Measurements from ENCODE around the gene ESR1. TPM values are rescaled to one million over a fixed set of nuclear protein-coding genes. Genes with fewer than 3 reads are reported as not detected.

Gene ESR1
- total RNA-seq, 4 donors from 2014 or later = 0.59 to 1.8 (median 1.3) TPM

GRCh38 chr6:152110886-152111820, 303.7 kb downstream of the ESR1 start:
- WGBS, 2 donors = 45 to 52% methylated on average over 20 of the region's 20 CpGs
- no peak overlapping the region for H3K4me3 ChIP-seq (ENCODE audit: low read depth, poor library complexity, severe bottlenecking)
- no peak for TF ChIP-seq POLR2A (IDR thresholded peaks at IDR 0.05)
- no peak for TF ChIP-seq CTCF (IDR thresholded peaks at IDR 0.05)
- intact Hi-C loops (cut with DNase I; ENCODE audit: low total_unique reads) = no loop called here
- DNase-seq (ENCODE audit: low spot score in 2 of 2) = no peak

- DNase-seq (ENCODE audit: low spot score in 2 of 2) = peak in 1 of 2 donors; percentile 90
- TF ChIP-seq POLR2A (IDR thresholded peaks at IDR 0.05) (no peak), CTCF (IDR thresholded peaks at IDR 0.05) (no peak)
- H3K4me3 ChIP-seq (ENCODE audit: low read depth, poor library complexity, severe bottlenecking) = no peak overlapping the region
- WGBS, 2 donors = 81 to 86% methylated on average over 15 of the region's 15 CpGs
- intact Hi-C loops (cut with DNase I; ENCODE audit: low total_unique reads) = no loop called here
Measured at GRCh38 chr6:152112491-152113261, 305.2 kb downstream of the ESR1 start.

GRCh38 chr6:152117156-152118133, 310.0 kb downstream of the ESR1 start:
- no peak overlapping the region for H3K4me3 ChIP-seq (ENCODE audit: low read depth, poor library complexity, severe bottlenecking)
- no peak for DNase-seq (ENCODE audit: low spot score in 2 of 2)
- TF ChIP-seq CTCF (IDR thresholded peaks at IDR 0.05) = no peak
- no peak for TF ChIP-seq POLR2A (IDR thresholded peaks at IDR 0.05)
- WGBS, 2 donors = 52% methylated on average over 9 of the region's 9 CpGs
- intact Hi-C loops (cut with DNase I; ENCODE audit: low total_unique reads) = no loop called here

GRCh38 chr6:152118224-152118623, 310.7 kb downstream of the ESR1 start:
- H3K4me3 ChIP-seq (ENCODE audit: low read depth, poor library complexity, severe bottlenecking) = no peak overlapping the region
- WGBS, 2 donors = 92 to 97% methylated on average over 3 of the region's 3 CpGs
- DNase-seq (ENCODE audit: low spot score in 2 of 2) = no peak
- intact Hi-C loops (cut with DNase I; ENCODE audit: low total_unique reads) = no loop called here
- TF ChIP-seq CTCF (IDR thresholded peaks at IDR 0.05) (no peak), POLR2A (IDR thresholded peaks at IDR 0.05) (no peak)

GRCh38 chr6:152118678-152119077, 311.2 kb downstream of the ESR1 start:
- TF ChIP-seq POLR2A (IDR thresholded peaks at IDR 0.05) (no peak), CTCF (IDR thresholded peaks at IDR 0.05) (no peak)
- intact Hi-C loops (cut with DNase I; ENCODE audit: low total_unique reads) = no loop called here
- 66 to 86% methylated on average over 5 of the region's 5 CpGs for WGBS, 2 donors
- no peak for DNase-seq (ENCODE audit: low spot score in 2 of 2)
- H3K4me3 ChIP-seq (ENCODE audit: low read depth, poor library complexity, severe bottlenecking) = no peak overlapping the region
